Colonic mucosa (tissue), 4 donors: ENCODE data around the gene WWOX. TPM values are rescaled to one million over a fixed set of nuclear protein-coding genes. Genes with fewer than 3 reads are reported as not detected.

Experiments
- DNase-seq: peaks from one replicate; pipeline ENCODE4 v3.0.0-alpha.2; 2020
- H3K27ac ChIP-seq: fragments of 200-600 bp; one replicate; pipeline ENCODE4 v1.8.0; 2021
- H3K27me3 ChIP-seq: fragments of 200-600 bp; one replicate; pipeline ENCODE4 v1.8.0; 2021
- H3K36me3 ChIP-seq: fragments of 200-600 bp; one replicate; pipeline ENCODE4 v1.8.0; 2021
- H3K4me1 ChIP-seq: fragments of 200-600 bp; one replicate; pipeline ENCODE4 v1.8.0; 2021; ENCODE audit warnings: mild to moderate bottlenecking
- H3K4me3 ChIP-seq: fragments of 200-600 bp; one replicate; pipeline ENCODE4 v1.8.0; 2021
- H3K9ac ChIP-seq, 2 donors: one replicate each; pipeline ENCODE4 v1.7.0; 2013; ENCODE audit warnings: control low read depth in 2 of 2, low read depth in 2 of 2, low read length in 2 of 2
- H3K9me3 ChIP-seq: fragments of 200-600 bp; one replicate; pipeline ENCODE4 v1.8.0; 2021
- CTCF ChIP-seq: fragments of 200-600 bp; IDR thresholded peaks from one replicate; pipeline ENCODE4 v1.8.0; 2022; ENCODE audit warnings: antibody characterized with exemption, mild to moderate bottlenecking
- intact Hi-C: fragments of 100-400 bp; cut with DNase I; formaldehyde crosslinking; loops from one replicate; pipeline ENCODE4 v1.14.1; 2022
- total RNA-seq, 2 donors: library from RNA; stranded (reverse); fragmentation: NEBNext Ultra II Directional in 1 of 2; extraction: Animal tissue kit (Norgen Biotek cat#: 25700) in 1 of 2; gene quantifications; one replicate each; pipeline ENCODE4 v1.2.1, GENCODE V29; 2021
- donor health status: healthy.
- donor health status: DM: no; HTN: no; CAD: no.
- donor health status: DM: no; HTN: no; CAD: no.

The WWOX gene
- total RNA-seq, 2 donors from 2014 or later = 7.2 to 11.0 TPM

GRCh38 chr16:78900966-78901365 lies 801.5 kb downstream of the WWOX start:
- DNase-seq = no peak
- no peak for TF ChIP-seq CTCF
- Histone ChIP-seq H3K27me3 (no peaks in the 10 kb centered on the region), H3K36me3 (no peaks in the 10 kb centered on the region), H3K4me1 (no peaks in the 10 kb centered on the region), H3K27ac (no peak overlapping the region), H3K9ac (no peak overlapping the region), H3K4me3 (no peak overlapping the region), H3K9me3 (no peaks in the 10 kb centered on the region)
- intact Hi-C loops = no loop called here

- H3K4me3 ChIP-seq = no peak overlapping the region
- no peaks in the 10 kb centered on the region for H3K27me3 ChIP-seq
- H3K4me1 ChIP-seq = no peaks in the 10 kb centered on the region
- H3K36me3 ChIP-seq = no peaks in the 10 kb centered on the region
- no peak for DNase-seq
- no peak for TF ChIP-seq CTCF
- no peaks in the 10 kb centered on the region for H3K9me3 ChIP-seq
- intact Hi-C loops = no loop called here
- no peak overlapping the region for H3K27ac ChIP-seq
- no peak overlapping the region for H3K9ac ChIP-seq
These were observed 802.9 kb downstream of the WWOX start for GRCh38 chr16:78902321-78902720.

GRCh38 chr16:78903237-78903636 lies 803.8 kb downstream of the WWOX start:
- no peaks in the 10 kb centered on the region for H3K4me1 ChIP-seq
- DNase-seq = no peak

GRCh38 chr16:78903843-78904242 lies 804.4 kb downstream of the WWOX start:
- H3K4me3 ChIP-seq = no peak overlapping the region
- no peak for DNase-seq
- no peak overlapping the region for H3K9ac ChIP-seq
- intact Hi-C loops = no loop called here
- H3K36me3 ChIP-seq = no peaks in the 10 kb centered on the region
- no peak for TF ChIP-seq CTCF
- H3K27ac ChIP-seq = no peak overlapping the region
- no peaks in the 10 kb centered on the region for H3K27me3 ChIP-seq
- no peaks in the 10 kb centered on the region for H3K9me3 ChIP-seq
- no peaks in the 10 kb centered on the region for H3K4me1 ChIP-seq

More at GRCh38 chr16:78903237-78903636, 803.8 kb downstream of the WWOX start:
- intact Hi-C loops = no loop called here
- Histone ChIP-seq H3K9ac (no peak overlapping the region), H3K27me3 (no peaks in the 10 kb centered on the region), H3K4me3 (no peak overlapping the region), H3K9me3 (no peaks in the 10 kb centered on the region), H3K27ac (no peak overlapping the region), H3K36me3 (no peaks in the 10 kb centered on the region)
- no peak for TF ChIP-seq CTCF

GRCh38 chr16:78906135-78906534 lies 806.7 kb downstream of the WWOX start:
- Histone ChIP-seq H3K27me3 (no peaks in the 10 kb centered on the region), H3K27ac (no peak overlapping the region), H3K4me1 (no peaks in the 10 kb centered on the region), H3K4me3 (no peak overlapping the region), H3K9ac (no peak overlapping the region), H3K36me3 (no peaks in the 10 kb centered on the region), H3K9me3 (no peaks in the 10 kb centered on the region)
- DNase-seq = no peak
- TF ChIP-seq CTCF = no peak
- intact Hi-C loops = no loop called here

GRCh38 chr16:78909226-78909625 lies 809.8 kb downstream of the WWOX start:
- H3K4me1 ChIP-seq = no peaks in the 10 kb centered on the region
- no peaks in the 10 kb centered on the region for H3K9me3 ChIP-seq
- no peaks in the 10 kb centered on the region for H3K36me3 ChIP-seq
- H3K4me3 ChIP-seq = no peak overlapping the region
- H3K27ac ChIP-seq = no peak overlapping the region
- no peaks in the 10 kb centered on the region for H3K27me3 ChIP-seq
- H3K9ac ChIP-seq = no peak overlapping the region
- no peak for DNase-seq
- no peak for TF ChIP-seq CTCF
- intact Hi-C loops = no loop called here
